ENCODE measurements around the gene ATP8B3. TPM values are rescaled to one million over a fixed set of nuclear protein-coding genes. Genes with fewer than 3 reads are reported as not detected.

Gene ATP8B3
- total RNA-seq, 1 experiment from 2014 or later, result 8.7 TPM

DNA sequence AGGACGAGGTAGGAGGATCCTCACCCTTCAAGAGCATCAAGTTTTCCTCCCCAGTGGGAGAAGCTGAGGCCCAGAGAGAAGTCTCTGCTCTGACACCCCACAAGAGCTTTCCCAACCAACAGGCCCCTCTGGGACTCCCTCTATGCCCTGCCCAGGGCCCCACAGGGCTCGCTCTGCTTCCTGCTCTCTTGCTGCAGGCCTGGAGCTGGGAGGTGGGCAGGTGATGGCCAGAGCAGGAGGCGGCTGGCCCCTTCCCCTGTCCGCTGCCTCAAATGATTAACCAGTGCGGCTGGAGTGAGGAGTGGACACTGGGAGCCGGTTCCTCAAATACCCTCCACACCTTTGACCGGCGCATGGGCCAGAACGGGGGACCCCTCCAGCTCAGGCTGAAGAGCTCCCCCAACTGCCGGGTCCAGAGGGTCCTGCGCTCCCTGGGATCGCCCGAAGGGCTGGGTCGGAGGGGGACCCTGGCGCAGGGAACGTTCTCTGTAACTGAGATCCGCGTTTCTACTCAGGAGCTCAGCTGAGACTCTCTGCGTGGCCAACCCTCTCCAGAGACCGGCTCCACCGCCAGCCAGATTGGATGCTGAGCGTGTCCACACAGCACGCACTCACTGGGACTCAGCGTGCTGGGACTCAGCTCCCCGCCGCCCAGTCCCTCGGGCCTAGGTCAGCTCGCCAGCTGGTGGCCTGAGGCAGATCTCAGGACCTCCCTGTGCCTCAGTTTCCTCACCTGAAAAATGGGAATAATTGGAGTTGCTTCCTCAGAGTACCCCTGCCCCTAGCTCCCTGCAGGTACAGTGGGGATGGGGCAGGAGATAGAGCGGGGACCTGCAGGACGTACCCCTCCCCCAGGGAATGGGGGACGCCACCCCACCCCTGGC, 65.4 kb downstream of the ATP8B3 start:
- Histone ChIP-seq H3K36me3 (ENCODE audit: insufficient read depth, low read length, poor library complexity, severe bottlenecking) (no peaks in the 10 kb centered on the region), H3K27me3 (replicated peaks; ENCODE audit: insufficient read depth, low read depth, low read length, poor library complexity) (peaks cover 69% of the 10 kb centered on the region), H3K4me1 (ENCODE audit: insufficient read depth, low read length, poor library complexity, severe bottlenecking) (peaks cover 10% of the 10 kb centered on the region), H3K4me3 (ENCODE audit: low read depth, low read length, poor library complexity, severe bottlenecking) (no peak overlapping the region), H3K9me3 (ENCODE audit: low read depth, low read length, poor library complexity, severe bottlenecking) (no peaks in the 10 kb centered on the region), H3K27ac (ENCODE audit: low read depth, low read length, poor library complexity, severe bottlenecking) (no peak overlapping the region)
- peak; percentile 60 for DNase-seq (ENCODE audit: low spot score)
- intact Hi-C loops (cut with micrococcal nuclease; ENCODE audit: unreplicated experiment), result no loop called here
- BruUV-seq (replicated peaks), result no TSS peak
- ChIA-PET POLR2A (ENCODE audit: low non-redundant PET) (no interaction called here), CTCF (no interaction called here)
- TF ChIP-seq, protein P1, sequence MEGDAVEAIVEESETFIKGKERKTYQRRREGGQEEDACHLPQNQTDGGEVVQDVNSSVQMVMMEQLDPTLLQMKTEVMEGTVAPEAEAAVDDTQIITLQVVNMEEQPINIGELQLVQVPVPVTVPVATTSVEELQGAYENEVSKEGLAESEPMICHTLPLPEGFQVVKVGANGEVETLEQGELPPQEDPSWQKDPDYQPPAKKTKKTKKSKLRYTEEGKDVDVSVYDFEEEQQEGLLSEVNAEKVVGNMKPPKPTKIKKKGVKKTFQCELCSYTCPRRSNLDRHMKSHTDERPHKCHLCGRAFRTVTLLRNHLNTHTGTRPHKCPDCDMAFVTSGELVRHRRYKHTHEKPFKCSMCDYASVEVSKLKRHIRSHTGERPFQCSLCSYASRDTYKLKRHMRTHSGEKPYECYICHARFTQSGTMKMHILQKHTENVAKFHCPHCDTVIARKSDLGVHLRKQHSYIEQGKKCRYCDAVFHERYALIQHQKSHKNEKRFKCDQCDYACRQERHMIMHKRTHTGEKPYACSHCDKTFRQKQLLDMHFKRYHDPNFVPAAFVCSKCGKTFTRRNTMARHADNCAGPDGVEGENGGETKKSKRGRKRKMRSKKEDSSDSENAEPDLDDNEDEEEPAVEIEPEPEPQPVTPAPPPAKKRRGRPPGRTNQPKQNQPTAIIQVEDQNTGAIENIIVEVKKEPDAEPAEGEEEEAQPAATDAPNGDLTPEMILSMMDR (conservative IDR thresholded peaks at IDR 0.05; ENCODE audit: low read depth, low read length), result no peak
- peak; percentile 81 for TF ChIP-seq EZH2 (IDR thresholded peaks at IDR 0.05; ENCODE audit: borderline replicate concordance, low read depth, low read length, poor library complexity, severe bottlenecking)

DNA sequence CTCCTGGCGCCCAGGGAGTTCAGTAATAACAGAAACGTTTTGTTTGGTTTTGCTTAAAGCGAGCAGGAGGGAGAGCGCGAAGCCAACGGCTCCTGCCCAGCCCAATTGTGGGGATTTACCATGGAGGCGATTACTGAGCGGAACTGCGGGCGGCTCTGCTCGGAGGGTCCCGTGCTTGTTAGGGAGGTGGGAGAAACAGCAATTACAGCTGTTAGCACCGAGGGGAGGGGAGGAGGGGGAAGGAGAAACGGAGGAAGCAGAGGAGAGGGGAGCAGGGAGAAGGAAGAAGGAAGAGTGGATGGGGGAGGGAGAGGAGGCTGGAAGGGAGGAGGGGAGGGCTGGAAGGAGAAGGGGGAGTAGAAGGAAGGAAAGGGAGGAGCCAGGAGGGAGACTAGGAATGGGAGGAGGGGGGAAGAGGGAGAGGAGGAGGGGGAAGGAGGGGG, 66.5 kb downstream of the ATP8B3 start:
- Histone ChIP-seq H3K27ac (ENCODE audit: low read depth, low read length, poor library complexity, severe bottlenecking) (no peak overlapping the region), H3K36me3 (ENCODE audit: insufficient read depth, low read length, poor library complexity, severe bottlenecking) (no peaks in the 10 kb centered on the region), H3K4me3 (ENCODE audit: low read depth, low read length, poor library complexity, severe bottlenecking) (peak overlapping the region; percentile 28), H3K9me3 (ENCODE audit: low read depth, low read length, poor library complexity, severe bottlenecking) (no peaks in the 10 kb centered on the region), H3K27me3 (replicated peaks; ENCODE audit: insufficient read depth, low read depth, low read length, poor library complexity) (peaks cover 58% of the 10 kb centered on the region), H3K4me1 (ENCODE audit: insufficient read depth, low read length, poor library complexity, severe bottlenecking) (peaks cover 10% of the 10 kb centered on the region)
- CTCF ChIA-PET, result no interaction called here
- DNase-seq (ENCODE audit: low spot score), result peak; percentile 49
- BruUV-seq (replicated peaks), result no TSS peak
- POLR2A ChIA-PET (ENCODE audit: low non-redundant PET), result no interaction called here
- no peak for TF ChIP-seq EZH2 (IDR thresholded peaks at IDR 0.05; ENCODE audit: borderline replicate concordance, low read depth, low read length, poor library complexity, severe bottlenecking)
- TF ChIP-seq, protein P1 (conservative IDR thresholded peaks at IDR 0.05; ENCODE audit: low read depth, low read length), result no peak
- intact Hi-C loops (cut with micrococcal nuclease; ENCODE audit: unreplicated experiment), result no loop called here

DNA sequence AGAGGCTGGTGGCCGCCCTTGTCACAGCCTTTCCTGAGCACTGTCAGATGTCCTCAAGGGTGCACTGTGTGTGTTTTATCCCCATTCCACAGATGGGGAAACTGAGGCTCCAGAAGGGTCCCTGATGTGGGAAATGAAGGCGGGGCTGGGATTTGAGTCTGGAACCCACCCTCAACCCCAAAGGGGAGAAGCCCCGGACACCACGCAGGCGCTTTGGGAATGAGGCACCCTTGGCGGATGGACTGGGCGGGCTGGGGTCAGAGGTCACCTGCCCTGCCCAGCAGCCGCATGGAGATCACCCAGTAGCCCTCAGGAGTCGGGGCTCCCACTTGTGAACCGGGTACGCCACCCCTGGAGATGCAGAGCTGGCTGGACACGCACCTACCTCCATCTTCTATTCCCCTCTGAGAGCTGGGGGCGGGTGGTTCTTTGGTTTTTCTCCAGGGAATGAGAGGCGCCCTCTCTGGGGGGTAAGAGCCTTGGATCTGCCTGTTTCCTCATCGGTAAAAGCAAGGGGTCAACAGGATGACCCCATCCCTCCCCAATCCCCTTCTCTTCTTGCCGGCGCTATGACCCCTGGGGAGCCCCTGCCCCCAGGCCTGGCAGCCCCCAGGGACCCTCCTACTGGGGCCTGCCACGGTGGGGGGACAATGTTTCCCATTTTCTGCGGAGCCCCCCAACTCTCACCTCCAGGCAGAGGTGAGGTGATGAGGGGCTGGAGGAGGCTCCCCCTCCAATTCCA, 67.1 kb downstream of the ATP8B3 start:
- H3K4me3 ChIP-seq (ENCODE audit: low read depth, low read length, poor library complexity, severe bottlenecking), result peak overlapping the region; percentile 28
- no peaks in the 10 kb centered on the region for H3K9me3 ChIP-seq (ENCODE audit: low read depth, low read length, poor library complexity, severe bottlenecking)
- H3K27me3 ChIP-seq (replicated peaks; ENCODE audit: insufficient read depth, low read depth, low read length, poor library complexity), result peaks cover 52% of the 10 kb centered on the region
- intact Hi-C loops (cut with micrococcal nuclease; ENCODE audit: unreplicated experiment), result no loop called here
- CTCF ChIA-PET, result no interaction called here
- no TSS peak for BruUV-seq (replicated peaks)
- TF ChIP-seq, protein P1 (conservative IDR thresholded peaks at IDR 0.05; ENCODE audit: low read depth, low read length), result no peak
- no peaks in the 10 kb centered on the region for H3K36me3 ChIP-seq (ENCODE audit: insufficient read depth, low read length, poor library complexity, severe bottlenecking)
- H3K27ac ChIP-seq (ENCODE audit: low read depth, low read length, poor library complexity, severe bottlenecking), result no peak overlapping the region
- no peak for DNase-seq (ENCODE audit: low spot score)
- POLR2A ChIA-PET (ENCODE audit: low non-redundant PET), result no interaction called here
- peaks cover 10% of the 10 kb centered on the region for H3K4me1 ChIP-seq (ENCODE audit: insufficient read depth, low read length, poor library complexity, severe bottlenecking)
